K562 (cell line): ENCODE data around the gene ATXN1.

Experiments used
- BCOR ChIP-seq: fragments of 450-650 bp; IDR thresholded peaks from 2 replicates; pipeline ENCODE4 v1.6.1; 2016
- BHLHE40 ChIP-seq: IDR thresholded peaks from 2 replicates; pipeline ENCODE4 v1.6.1; 2011; ENCODE audit warnings: low read length, improper control_type of control experiment
- CTCF ChIP-seq, 3 experiments: IDR thresholded peaks in 2 of 3; conservative IDR thresholded peaks in 1 of 3; 2 replicates each; pipeline ENCODE4 v1.5.1; 2011 to 2012; ENCODE audit warnings: low read length in 3 of 3, mild to moderate bottlenecking in 3 of 3, control low read depth in 2 of 3, improper control_type of control experiment in 1 of 3, inconsistent platforms in 1 of 3, low read depth in 1 of 3, mixed read lengths in 1 of 3, moderate library complexity in 1 of 3; ENCODE audit not compliant: insufficient read depth in 2 of 3
- EWSR1 ChIP-seq: fragments of 450-650 bp; IDR thresholded peaks from 2 replicates; pipeline ENCODE4 v1.6.1; 2018; ENCODE audit warnings: borderline replicate concordance, mild to moderate bottlenecking, low read depth, moderate library complexity; ENCODE audit not compliant: partially characterized antibody
- FOXM1 ChIP-seq, 2 experiments: fragments of 450-650 bp in 1 of 2; sonication (generic) in 1 of 2; formaldehyde crosslinking in 1 of 2; IDR thresholded peaks; 2 replicates each; pipeline versions ENCODE4 v1.6.1 to v1.9.0; 2017 to 2022; ENCODE audit warnings: low read depth in 2 of 2, mild to moderate bottlenecking in 2 of 2, missing genetic modification reagents in 1 of 2, moderate library complexity in 1 of 2
- JUN ChIP-seq, 2 experiments: sonication (generic) in 1 of 2; formaldehyde crosslinking in 1 of 2; IDR thresholded peaks; 2 replicates each; pipeline versions ENCODE4 v1.6.1 to v1.8.0; 2012 to 2022; ENCODE audit warnings: borderline replicate concordance in 2 of 2, mild to moderate bottlenecking in 2 of 2, improper control_type of control experiment in 1 of 2, low read depth in 1 of 2, low read length in 1 of 2, missing genetic modification reagents in 1 of 2
- KAT2B ChIP-seq: IDR thresholded peaks from one replicate; pipeline ENCODE4 v1.6.1; 2012; ENCODE audit warnings: low read depth, mild to moderate bottlenecking, control low read depth, inconsistent platforms, low read length, moderate library complexity
- LARP7 ChIP-seq: fragments of 450-650 bp; IDR thresholded peaks from 2 replicates; pipeline ENCODE4 v1.6.1; 2016
- U2AF2 ChIP-seq: fragments of 200-400 bp; formaldehyde crosslinking; optimal IDR thresholded peaks from 2 replicates; pipeline ENCODE3; 2017; ENCODE audit warnings: low read depth, mild to moderate bottlenecking, low read length

- TF ChIP-seq FOXM1 (IDR thresholded peaks at IDR 0.05; ENCODE audit: low read depth), result no peak
- no peak for TF ChIP-seq FOXM1 (CRISPR knock-in tag; IDR thresholded peaks at IDR 0.05; ENCODE audit: low read depth)
- no peak for TF ChIP-seq JUN (IDR thresholded peaks at IDR 0.05; ENCODE audit: borderline replicate concordance, low read depth, low read length)
- TF ChIP-seq JUN (CRISPR knock-in tag; IDR thresholded peaks at IDR 0.05; ENCODE audit: borderline replicate concordance), result no peak
- TF ChIP-seq EWSR1, result no peak
- TF ChIP-seq BCOR, result no peak
- no peak for TF ChIP-seq U2AF2
- TF ChIP-seq BHLHE40, result no peak
- no peak for TF ChIP-seq KAT2B
- no peak for TF ChIP-seq CTCF (IDR thresholded peaks at IDR 0.05 in 2 of 3, conservative IDR thresholded peaks at IDR 0.05 in 1 of 3; ENCODE audit: insufficient read depth in 2 of 3, low read depth in 1 of 3, low read length in 3 of 3)
- no peak for TF ChIP-seq LARP7
Measured at GRCh38 chr6:16299861-16300260, 461.4 kb downstream of the ATXN1 start.
